Endothelial cell of umbilical vein (primary cell): ENCODE measurements around the gene SLC18A3.

Experiments used
- EZH2 ChIP-seq: IDR thresholded peaks from 2 replicates; pipeline ENCODE4 v1.6.1; 2012; ENCODE audit warnings: borderline replicate concordance, low read depth, mild to moderate bottlenecking, moderate library complexity, low read length, inconsistent platforms; ENCODE audit not compliant: severe bottlenecking
- FOS ChIP-seq: IDR thresholded peaks from 2 replicates; pipeline ENCODE4 v1.6.1; 2011; ENCODE audit warnings: mild to moderate bottlenecking, low read length, moderate library complexity, borderline replicate concordance; ENCODE audit not compliant: insufficient read depth
- GATA2 ChIP-seq: IDR thresholded peaks from 2 replicates; pipeline ENCODE4 v1.7.0; 2011; ENCODE audit warnings: low read depth, mild to moderate bottlenecking, moderate library complexity, mixed read lengths, low read length; ENCODE audit not compliant: insufficient read length, insufficient read depth
- JUN ChIP-seq: IDR thresholded peaks from 2 replicates; pipeline ENCODE4 v1.6.1; 2011; ENCODE audit warnings: borderline replicate concordance, low read depth; ENCODE audit not compliant: insufficient read length, insufficient read depth
- MAX ChIP-seq: IDR thresholded peaks from 2 replicates; pipeline ENCODE4 v1.6.1; 2011; ENCODE audit not compliant: insufficient read depth, insufficient read length
- MYC ChIP-seq: IDR thresholded peaks from one replicate; pipeline ENCODE4 v1.6.1; 2011; ENCODE audit warnings: mild to moderate bottlenecking, low read depth, low read length
- POLR2A ChIP-seq: IDR thresholded peaks from 2 replicates; pipeline ENCODE4 v1.6.1; 2012; ENCODE audit warnings: low read depth, mild to moderate bottlenecking, control low read depth, low read length
- POLR2AphosphoS5 ChIP-seq: IDR thresholded peaks from 2 replicates; pipeline ENCODE4 v1.6.1; 2012; ENCODE audit warnings: low read depth, mild to moderate bottlenecking, control low read depth, low read length, moderate library complexity; ENCODE audit not compliant: insufficient read depth
- TF ChIP-seq, protein P1 (sequence below), 2 donors: IDR thresholded peaks; 1 replicate in 1 of 2; 2 replicates in 1 of 2; pipeline ENCODE4 v1.5.1; 2011; ENCODE audit warnings: low read length in 2 of 2, mild to moderate bottlenecking in 2 of 2, moderate library complexity in 2 of 2, control low read depth in 1 of 2, inconsistent platforms in 1 of 2, low read depth in 1 of 2; ENCODE audit not compliant: insufficient read depth in 1 of 2; ENCODE audit errors: extremely low read depth in 1 of 2

- TF ChIP-seq, protein P1, sequence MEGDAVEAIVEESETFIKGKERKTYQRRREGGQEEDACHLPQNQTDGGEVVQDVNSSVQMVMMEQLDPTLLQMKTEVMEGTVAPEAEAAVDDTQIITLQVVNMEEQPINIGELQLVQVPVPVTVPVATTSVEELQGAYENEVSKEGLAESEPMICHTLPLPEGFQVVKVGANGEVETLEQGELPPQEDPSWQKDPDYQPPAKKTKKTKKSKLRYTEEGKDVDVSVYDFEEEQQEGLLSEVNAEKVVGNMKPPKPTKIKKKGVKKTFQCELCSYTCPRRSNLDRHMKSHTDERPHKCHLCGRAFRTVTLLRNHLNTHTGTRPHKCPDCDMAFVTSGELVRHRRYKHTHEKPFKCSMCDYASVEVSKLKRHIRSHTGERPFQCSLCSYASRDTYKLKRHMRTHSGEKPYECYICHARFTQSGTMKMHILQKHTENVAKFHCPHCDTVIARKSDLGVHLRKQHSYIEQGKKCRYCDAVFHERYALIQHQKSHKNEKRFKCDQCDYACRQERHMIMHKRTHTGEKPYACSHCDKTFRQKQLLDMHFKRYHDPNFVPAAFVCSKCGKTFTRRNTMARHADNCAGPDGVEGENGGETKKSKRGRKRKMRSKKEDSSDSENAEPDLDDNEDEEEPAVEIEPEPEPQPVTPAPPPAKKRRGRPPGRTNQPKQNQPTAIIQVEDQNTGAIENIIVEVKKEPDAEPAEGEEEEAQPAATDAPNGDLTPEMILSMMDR (IDR thresholded peaks at IDR 0.05; ENCODE audit: extremely low read depth in 1 of 2, insufficient read depth in 1 of 2, low read depth in 1 of 2, low read length in 2 of 2) = no peak
- TF ChIP-seq EZH2 (no peak), MYC (no peak), POLR2A (no peak), POLR2AphosphoS5 (no peak), FOS (no peak), MAX (no peak), JUN (no peak), GATA2 (no peak)
Observed at GRCh38 chr10:49619613-49620012, 9.5 kb downstream of the SLC18A3 start.
